Nephron (organoid): ENCODE results near the gene MATN4.
A peak's percentile ranks its signal among the peaks of the same experiment; 100 is the strongest.

Experiments used
- H3K27ac Mint-ChIP-seq, 3 experiments: 2 replicates each; pipeline ENCODE4 v1.8.0; 2020; ENCODE audit warnings: mixed read lengths in 3 of 3, mild to moderate bottlenecking in 2 of 3, moderate library complexity in 1 of 3
- H3K27me3 Mint-ChIP-seq: 2 replicates; pipeline ENCODE4 v1.8.0; 2021; ENCODE audit warnings: low read depth, mild to moderate bottlenecking, moderate library complexity, mixed read lengths
- H3K36me3 Mint-ChIP-seq: 2 replicates; pipeline ENCODE4 v1.8.0; 2020; ENCODE audit warnings: low read depth, mixed read lengths
- H3K4me1 Mint-ChIP-seq: 2 replicates; pipeline ENCODE4 v1.8.0; 2020; ENCODE audit warnings: mixed read lengths
- H3K4me3 Mint-ChIP-seq, 3 experiments: 2 replicates each; pipeline ENCODE4 v1.8.0; 2020; ENCODE audit warnings: mild to moderate bottlenecking in 3 of 3, mixed read lengths in 3 of 3, moderate library complexity in 2 of 3
- H3K9me3 Mint-ChIP-seq: 2 replicates; pipeline ENCODE4 v1.8.0; 2020; ENCODE audit warnings: mixed read lengths
- TF ChIP-seq, protein P1 (sequence below), 3 experiments: fragments of 200-600 bp; sonication (generic); IDR thresholded peaks; one replicate each; pipeline ENCODE4 v1.5.0; 2021; ENCODE audit warnings: antibody characterized with exemption in 3 of 3; ENCODE audit not compliant: unreplicated experiment in 3 of 3

Gene MATN4

GRCh38 chr20:45338121-45339030 lies 30.3 kb upstream of the MATN4 start:
- Mint-ChIP-seq H3K27ac (peak overlapping the region; percentile 71 to 99 (median 98)), H3K4me1 (peaks cover 62% of the 10 kb centered on the region), H3K4me3 (peak overlapping the region in 2 of 3 experiments; percentile 23 to 47), H3K36me3 (peaks cover 8% of the 10 kb centered on the region), H3K9me3 (no peaks in the 10 kb centered on the region), H3K27me3 (no peaks in the 10 kb centered on the region)
- TF ChIP-seq, protein P1, sequence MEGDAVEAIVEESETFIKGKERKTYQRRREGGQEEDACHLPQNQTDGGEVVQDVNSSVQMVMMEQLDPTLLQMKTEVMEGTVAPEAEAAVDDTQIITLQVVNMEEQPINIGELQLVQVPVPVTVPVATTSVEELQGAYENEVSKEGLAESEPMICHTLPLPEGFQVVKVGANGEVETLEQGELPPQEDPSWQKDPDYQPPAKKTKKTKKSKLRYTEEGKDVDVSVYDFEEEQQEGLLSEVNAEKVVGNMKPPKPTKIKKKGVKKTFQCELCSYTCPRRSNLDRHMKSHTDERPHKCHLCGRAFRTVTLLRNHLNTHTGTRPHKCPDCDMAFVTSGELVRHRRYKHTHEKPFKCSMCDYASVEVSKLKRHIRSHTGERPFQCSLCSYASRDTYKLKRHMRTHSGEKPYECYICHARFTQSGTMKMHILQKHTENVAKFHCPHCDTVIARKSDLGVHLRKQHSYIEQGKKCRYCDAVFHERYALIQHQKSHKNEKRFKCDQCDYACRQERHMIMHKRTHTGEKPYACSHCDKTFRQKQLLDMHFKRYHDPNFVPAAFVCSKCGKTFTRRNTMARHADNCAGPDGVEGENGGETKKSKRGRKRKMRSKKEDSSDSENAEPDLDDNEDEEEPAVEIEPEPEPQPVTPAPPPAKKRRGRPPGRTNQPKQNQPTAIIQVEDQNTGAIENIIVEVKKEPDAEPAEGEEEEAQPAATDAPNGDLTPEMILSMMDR (IDR thresholded peaks at IDR 0.05; ENCODE audit: unreplicated experiment in 3 of 3), result no peak

DNA sequence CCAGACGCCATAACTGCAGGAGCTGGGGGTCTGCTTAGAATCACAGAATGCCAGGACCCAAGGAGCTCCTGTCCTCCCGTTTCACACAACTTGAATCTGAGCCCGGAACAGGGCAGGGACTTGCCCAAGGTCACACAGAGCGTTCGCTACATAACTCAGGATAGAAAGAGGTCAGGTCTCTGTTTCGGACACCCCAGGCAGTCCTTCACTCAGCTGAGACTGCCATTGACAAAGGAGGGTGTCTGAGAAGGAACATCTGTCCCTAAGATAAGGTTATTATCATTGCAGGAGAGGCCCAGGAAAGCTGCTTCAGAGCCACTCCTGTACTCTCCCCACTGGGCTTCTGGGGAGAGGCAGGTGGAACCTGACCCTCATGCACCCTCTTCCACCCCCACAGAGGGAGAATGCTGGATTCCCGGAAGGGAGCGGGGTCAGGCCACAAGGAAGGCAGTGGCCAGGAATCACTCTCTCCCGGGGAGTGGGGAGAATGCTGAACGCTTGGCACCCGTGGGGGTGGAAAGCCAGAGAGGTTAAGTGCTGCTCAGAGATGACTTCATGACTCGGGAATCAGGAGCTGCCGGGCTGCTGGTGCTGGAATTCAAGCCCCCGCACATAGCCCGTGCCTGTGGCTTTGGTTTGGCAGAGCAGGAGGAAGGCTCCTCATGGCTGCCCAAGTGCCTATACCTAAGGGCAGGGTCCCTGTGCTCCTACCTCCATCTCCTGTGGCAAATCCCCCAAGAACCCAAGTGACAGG lies 29.4 kb upstream of the MATN4 start:
- Mint-ChIP-seq H3K4me1 (peaks cover 54% of the 10 kb centered on the region), H3K9me3 (no peaks in the 10 kb centered on the region), H3K4me3 (peak overlapping the region; percentile 5 to 47 (median 23)), H3K27me3 (no peaks in the 10 kb centered on the region), H3K36me3 (peaks cover 8% of the 10 kb centered on the region), H3K27ac (peak overlapping the region; percentile 71 to 99 (median 83))
- TF ChIP-seq, protein P1 (IDR thresholded peaks at IDR 0.05; ENCODE audit: unreplicated experiment in 3 of 3), result no peak

DNA sequence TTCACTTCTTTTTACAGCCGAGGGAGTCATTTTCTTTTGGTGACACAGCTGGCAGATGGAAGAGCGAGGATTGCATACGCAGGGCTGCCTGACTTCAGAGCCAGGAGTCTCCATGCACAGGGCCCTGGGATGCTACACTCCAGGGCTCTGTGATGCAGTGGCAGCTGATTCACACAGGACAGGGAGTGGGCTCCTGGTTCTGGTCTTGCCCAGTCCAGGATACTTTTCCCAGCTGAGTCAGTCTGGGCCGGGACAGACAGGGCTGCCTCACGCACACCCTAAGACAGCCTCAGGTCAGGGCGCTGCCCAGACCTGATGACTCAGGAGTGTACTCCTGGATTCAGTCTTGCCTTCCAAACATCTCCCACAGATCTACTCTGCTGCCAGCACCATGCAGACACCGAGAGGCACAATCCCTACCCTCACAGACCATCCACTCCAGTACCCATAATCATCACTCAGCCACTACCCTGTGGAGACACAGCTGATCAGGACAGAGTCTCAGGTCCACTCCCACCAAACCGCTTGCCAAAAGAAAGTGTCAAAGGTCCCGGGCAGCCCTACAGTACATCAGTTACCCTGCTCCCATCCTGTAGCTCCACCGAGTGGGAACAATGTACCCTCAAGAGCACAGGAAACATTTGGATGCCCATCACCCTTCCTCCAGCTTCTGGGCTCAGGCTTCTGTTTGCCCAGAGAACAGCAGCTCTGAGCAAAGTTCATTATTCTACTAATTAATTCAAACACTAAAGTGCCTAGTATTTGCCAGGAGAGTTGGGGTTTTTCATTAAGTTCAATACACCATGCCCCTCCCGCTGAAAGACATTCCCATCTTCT lies 28.6 kb upstream of the MATN4 start:
- Mint-ChIP-seq H3K27ac (peak overlapping the region; percentile 71 to 99 (median 83)), H3K9me3 (no peaks in the 10 kb centered on the region), H3K27me3 (no peaks in the 10 kb centered on the region), H3K4me1 (peaks cover 46% of the 10 kb centered on the region), H3K36me3 (peaks cover 8% of the 10 kb centered on the region), H3K4me3 (peak overlapping the region in 1 of 3 experiments; percentile 5)
- TF ChIP-seq, protein P1 (IDR thresholded peaks at IDR 0.05; ENCODE audit: unreplicated experiment in 3 of 3), result no peak

GRCh38 chr20:45330476-45330875 lies 22.4 kb upstream of the MATN4 start:
- Mint-ChIP-seq H3K9me3 (no peaks in the 10 kb centered on the region), H3K4me3 (no peak overlapping the region), H3K27ac (no peak overlapping the region), H3K27me3 (no peaks in the 10 kb centered on the region), H3K4me1 (no peaks in the 10 kb centered on the region), H3K36me3 (peaks cover 28% of the 10 kb centered on the region)
- TF ChIP-seq, protein P1 (IDR thresholded peaks at IDR 0.05; ENCODE audit: unreplicated experiment in 3 of 3), result no peak

DNA sequence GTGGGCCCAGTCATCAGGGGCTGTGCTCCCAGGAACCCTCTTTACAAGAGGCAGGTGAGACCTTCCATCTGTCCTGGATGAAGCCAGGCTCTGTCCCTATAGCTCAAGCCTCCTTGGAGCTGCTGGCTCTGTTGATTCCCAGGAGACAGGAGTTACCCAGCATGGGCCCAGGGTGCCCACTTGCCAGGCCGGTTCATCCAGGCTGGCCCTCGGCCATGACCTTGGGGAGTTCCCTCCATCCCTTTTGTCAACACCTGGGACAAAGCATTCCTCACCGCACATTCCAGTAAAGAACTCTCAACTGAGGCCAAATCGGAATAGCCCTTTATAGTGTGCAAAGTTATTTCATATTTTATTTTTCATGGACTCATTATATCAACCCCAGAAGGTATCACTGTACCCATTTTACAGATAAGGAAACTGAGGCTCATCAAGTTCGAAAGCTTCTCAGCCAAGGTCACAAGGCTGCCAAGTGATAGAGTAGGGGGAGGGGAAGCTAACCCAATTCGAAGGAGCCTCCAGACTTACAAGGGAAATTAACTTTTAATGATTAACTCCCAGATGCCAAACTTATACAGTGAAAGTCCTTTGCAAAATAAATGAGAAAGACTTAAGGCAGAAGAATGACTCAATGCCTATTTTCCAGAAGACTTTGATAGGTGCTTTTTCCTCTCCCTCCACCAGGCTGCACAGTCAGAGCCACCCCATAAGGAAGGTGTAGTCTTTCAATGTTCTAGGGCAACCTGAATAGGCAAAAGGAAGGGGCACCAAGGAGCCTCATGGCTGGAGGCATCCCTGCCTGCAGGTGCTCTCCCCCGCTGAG lies 21.6 kb upstream of the MATN4 start:
- no peaks in the 10 kb centered on the region for H3K9me3 Mint-ChIP-seq
- peaks cover 26% of the 10 kb centered on the region for H3K36me3 Mint-ChIP-seq
- no peak overlapping the region for H3K27ac Mint-ChIP-seq
- H3K4me1 Mint-ChIP-seq, result no peaks in the 10 kb centered on the region
- H3K27me3 Mint-ChIP-seq, result no peaks in the 10 kb centered on the region
- TF ChIP-seq, protein P1 (IDR thresholded peaks at IDR 0.05; ENCODE audit: unreplicated experiment in 3 of 3), result no peak
- no peak overlapping the region for H3K4me3 Mint-ChIP-seq
